Endothelial cell of umbilical vein (primary cell): ENCODE results near the gene EARS2. TPM values are rescaled to one million over a fixed set of nuclear protein-coding genes. Genes with fewer than 3 reads are reported as not detected.

ENCODE experiments used
- BruUV-seq: library from RNA; stranded (reverse); fragments of 400-500 nt; replicated peaks from 2 replicates; lab custom pipeline; 2021; lab: Mats Ljungman, UMichigan
- CTCF ChIA-PET: fragments of 300-600, 350-600 bp; sonication (Branson Sonifier 250); formaldehyde crosslinking; loops from one replicate; lab custom pipeline; 2021; ENCODE audit warnings: antibody characterized with exemption, inconsistent platforms; lab: Charles Lee
- POLR2A ChIA-PET: fragments of 300-600, 350-600 bp; sonication (Branson Sonifier 250); formaldehyde crosslinking; loops from one replicate; lab custom pipeline; 2021; ENCODE audit warnings: antibody characterized with exemption, inconsistent platforms; lab: Charles Lee
- DNase-seq: peaks from one replicate; pipeline ENCODE4 v3.0.0-alpha.2; 2011; ENCODE audit warnings: low read depth, low spot score
- FAIRE-seq: peaks from 2 replicates; lab custom pipeline; 2011; peaks lifted over from hg19 to GRCh38; lab: Jason Lieb, UNC
- H2AFZ ChIP-seq: 2 replicates; pipeline ENCODE4 v1.6.0; 2012; ENCODE audit warnings: low read depth, low read length, control low read depth, inconsistent platforms
- H3K27ac ChIP-seq: 2 replicates; pipeline ENCODE4 v1.5.1; 2011; ENCODE audit warnings: low read depth, mild to moderate bottlenecking, control low read depth, low read length, moderate library complexity; ENCODE audit not compliant: insufficient read depth
- H3K27me3 ChIP-seq, 2 experiments: 2 replicates each; pipeline versions ENCODE4 v1.6.0 to v1.6.1; 2011; ENCODE audit warnings: low read length in 2 of 2, mixed read lengths in 1 of 2; ENCODE audit not compliant: control insufficient read depth in 2 of 2, insufficient read depth in 2 of 2
- H3K36me3 ChIP-seq, 2 experiments: 2 replicates in 1 of 2; 3 replicates in 1 of 2; pipeline ENCODE4 v1.5.1; 2011; ENCODE audit warnings: low read length in 2 of 2, mild to moderate bottlenecking in 1 of 2, moderate library complexity in 1 of 2; ENCODE audit not compliant: control insufficient read depth in 2 of 2, insufficient read depth in 2 of 2; ENCODE audit errors: extremely low read depth in 1 of 2
- H3K4me1 ChIP-seq: 3 replicates; pipeline ENCODE4 v1.5.1; 2011; ENCODE audit warnings: mild to moderate bottlenecking, low read length; ENCODE audit not compliant: control insufficient read depth, insufficient read depth; ENCODE audit errors: extremely low read depth
- H3K4me2 ChIP-seq: 2 replicates; pipeline ENCODE4 v1.6.1; 2011; ENCODE audit warnings: low read length, control low read depth, mixed read lengths; ENCODE audit not compliant: insufficient read depth
- H3K4me3 ChIP-seq, 3 experiments: fragments of 200-600 bp in 1 of 3; sonication (generic), shearing (Covaris generic) in 1 of 3; replicated peaks in 1 of 3; 2 replicates each; pipeline ENCODE4 v1.5.1; 2011 to 2016; ENCODE audit warnings: control low read depth in 3 of 3, low read length in 3 of 3, mild to moderate bottlenecking in 2 of 3, inconsistent platforms in 1 of 3, low read depth in 1 of 3, moderate library complexity in 1 of 3; ENCODE audit not compliant: insufficient read depth in 1 of 3
- H3K79me2 ChIP-seq: 2 replicates; pipeline ENCODE4 v1.6.0; 2012; ENCODE audit warnings: low read length, inconsistent platforms; ENCODE audit not compliant: control insufficient read depth, insufficient read depth
- H3K9ac ChIP-seq: replicated peaks from 2 replicates; pipeline ENCODE3; 2011; ENCODE audit warnings: low read length, control low read depth; ENCODE audit not compliant: insufficient read depth; ENCODE audit errors: extremely low read depth
- H3K9me1 ChIP-seq: replicated peaks from 3 replicates; pipeline ENCODE4 v1.6.0; 2011; ENCODE audit warnings: mild to moderate bottlenecking, low read length; ENCODE audit not compliant: control insufficient read depth, insufficient read depth; ENCODE audit errors: extremely low read depth
- H3K9me3 ChIP-seq: replicated peaks from 2 replicates; pipeline ENCODE4 v1.5.1; 2012; ENCODE audit warnings: low read length, inconsistent platforms; ENCODE audit not compliant: control insufficient read depth, insufficient read depth
- H4K20me1 ChIP-seq: replicated peaks from 2 replicates; pipeline ENCODE3; 2011; ENCODE audit warnings: mild to moderate bottlenecking, low read length; ENCODE audit not compliant: control insufficient read depth, insufficient read depth; ENCODE audit errors: extremely low read depth
- EZH2 ChIP-seq: IDR thresholded peaks from 2 replicates; pipeline ENCODE4 v1.6.1; 2012; ENCODE audit warnings: borderline replicate concordance, low read depth, mild to moderate bottlenecking, moderate library complexity, low read length, inconsistent platforms; ENCODE audit not compliant: severe bottlenecking
- FOS ChIP-seq: IDR thresholded peaks from 2 replicates; pipeline ENCODE4 v1.6.1; 2011; ENCODE audit warnings: mild to moderate bottlenecking, low read length, moderate library complexity, borderline replicate concordance; ENCODE audit not compliant: insufficient read depth
- GATA2 ChIP-seq: IDR thresholded peaks from 2 replicates; pipeline ENCODE4 v1.7.0; 2011; ENCODE audit warnings: low read depth, mild to moderate bottlenecking, moderate library complexity, mixed read lengths, low read length; ENCODE audit not compliant: insufficient read length, insufficient read depth
- JUN ChIP-seq: IDR thresholded peaks from 2 replicates; pipeline ENCODE4 v1.6.1; 2011; ENCODE audit warnings: borderline replicate concordance, low read depth; ENCODE audit not compliant: insufficient read length, insufficient read depth
- MAX ChIP-seq: IDR thresholded peaks from 2 replicates; pipeline ENCODE4 v1.6.1; 2011; ENCODE audit not compliant: insufficient read depth, insufficient read length
- MYC ChIP-seq: IDR thresholded peaks from one replicate; pipeline ENCODE4 v1.6.1; 2011; ENCODE audit warnings: mild to moderate bottlenecking, low read depth, low read length
- POLR2A ChIP-seq: IDR thresholded peaks from 2 replicates; pipeline ENCODE4 v1.6.1; 2012; ENCODE audit warnings: low read depth, mild to moderate bottlenecking, control low read depth, low read length
- POLR2AphosphoS5 ChIP-seq: IDR thresholded peaks from 2 replicates; pipeline ENCODE4 v1.6.1; 2012; ENCODE audit warnings: low read depth, mild to moderate bottlenecking, control low read depth, low read length, moderate library complexity; ENCODE audit not compliant: insufficient read depth
- dilution Hi-C: fragments of 300-500 bp; cut with MboI; formaldehyde crosslinking; loops from one replicate; pipeline ENCODE4 v1.15.0; 2019; ENCODE audit warnings: low sequenced_read_pairs; ENCODE audit not compliant: extremely low pct_ligation_motif_present
- intact Hi-C: fragments of 100-400 bp; cut with micrococcal nuclease; formaldehyde crosslinking; loops from one replicate; pipeline ENCODE4 v1.10.0; 2022
- polyA plus RNA-seq, 4 experiments: library from polyadenylated mRNA; depleted of rRNA in 3 of 4; stranded (reverse) in 3 of 4; unstranded in 1 of 4; fragments of >200 nt; gene quantifications; 2 replicates each; pipeline versions ENCODE4 v1.2.1 to v1.2.3, GENCODE V29; 2011 to 2012; ENCODE audit warnings: missing spikeins in 1 of 4
- total RNA-seq: library from RNA; stranded (reverse); gene quantifications from 2 replicates; pipeline ENCODE4 v1.2.3, GENCODE V29; 2021
- TF ChIP-seq, protein P1 (sequence below), 2 donors: IDR thresholded peaks; 1 replicate in 1 of 2; 2 replicates in 1 of 2; pipeline ENCODE4 v1.5.1; 2011; ENCODE audit warnings: low read length in 2 of 2, mild to moderate bottlenecking in 2 of 2, moderate library complexity in 2 of 2, control low read depth in 1 of 2, inconsistent platforms in 1 of 2, low read depth in 1 of 2; ENCODE audit not compliant: insufficient read depth in 1 of 2; ENCODE audit errors: extremely low read depth in 1 of 2

The EARS2 gene
- total and polyA plus RNA-seq, 2 donors (not counting 3 experiments of a cell fraction or from before 2014, with no cell fraction given): 14.7 to 21.6 TPM

DNA sequence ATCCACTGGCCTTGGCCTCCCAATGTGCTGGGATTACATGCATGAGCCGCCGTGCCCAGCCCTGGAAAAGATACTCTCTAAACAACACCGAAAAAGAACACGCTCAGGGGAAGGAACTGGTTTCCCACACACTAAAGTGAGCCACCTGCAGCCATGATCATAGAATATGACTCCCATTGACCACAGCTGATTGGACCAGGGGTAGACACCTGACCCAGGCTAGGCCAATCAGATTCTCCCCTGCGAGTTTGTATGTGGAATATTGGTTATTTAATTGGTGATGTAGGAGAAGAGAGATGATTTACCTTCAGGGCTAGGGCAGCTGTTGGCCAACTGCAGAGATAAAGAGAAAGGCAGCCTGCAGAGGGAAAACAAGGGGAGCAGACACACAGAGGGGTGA, 37.9 kb downstream of the EARS2 start:
- BruUV-seq: no TSS peak

More for the DNA sequence above, 37.9 kb downstream of the EARS2 start:
- FAIRE-seq: no peak
- Histone ChIP-seq H3K9ac (no peak overlapping the region), H2AFZ (no peak overlapping the region), H3K4me2 (no peak overlapping the region), H3K27me3 (no peaks in the 10 kb centered on the region), H3K4me3 (no peak overlapping the region), H3K36me3 (peaks cover 0 to 6% of the 10 kb centered on the region in 2 experiments), H3K9me1 (no peaks in the 10 kb centered on the region), H3K9me3 (no peaks in the 10 kb centered on the region), H3K27ac (no peak overlapping the region), H3K4me1 (peaks cover 8% of the 10 kb centered on the region), H4K20me1 (no peaks in the 10 kb centered on the region), H3K79me2 (no peaks in the 10 kb centered on the region)
- POLR2A ChIA-PET: no interaction called here
- dilution Hi-C loops (no loop called here), intact Hi-C loops (no loop called here)
- CTCF ChIA-PET: no interaction called here
- TF ChIP-seq FOS (no peak), EZH2 (no peak), JUN (no peak), MAX (no peak), POLR2AphosphoS5 (no peak), MYC (no peak), POLR2A (no peak), GATA2 (no peak)
- TF ChIP-seq, protein P1, sequence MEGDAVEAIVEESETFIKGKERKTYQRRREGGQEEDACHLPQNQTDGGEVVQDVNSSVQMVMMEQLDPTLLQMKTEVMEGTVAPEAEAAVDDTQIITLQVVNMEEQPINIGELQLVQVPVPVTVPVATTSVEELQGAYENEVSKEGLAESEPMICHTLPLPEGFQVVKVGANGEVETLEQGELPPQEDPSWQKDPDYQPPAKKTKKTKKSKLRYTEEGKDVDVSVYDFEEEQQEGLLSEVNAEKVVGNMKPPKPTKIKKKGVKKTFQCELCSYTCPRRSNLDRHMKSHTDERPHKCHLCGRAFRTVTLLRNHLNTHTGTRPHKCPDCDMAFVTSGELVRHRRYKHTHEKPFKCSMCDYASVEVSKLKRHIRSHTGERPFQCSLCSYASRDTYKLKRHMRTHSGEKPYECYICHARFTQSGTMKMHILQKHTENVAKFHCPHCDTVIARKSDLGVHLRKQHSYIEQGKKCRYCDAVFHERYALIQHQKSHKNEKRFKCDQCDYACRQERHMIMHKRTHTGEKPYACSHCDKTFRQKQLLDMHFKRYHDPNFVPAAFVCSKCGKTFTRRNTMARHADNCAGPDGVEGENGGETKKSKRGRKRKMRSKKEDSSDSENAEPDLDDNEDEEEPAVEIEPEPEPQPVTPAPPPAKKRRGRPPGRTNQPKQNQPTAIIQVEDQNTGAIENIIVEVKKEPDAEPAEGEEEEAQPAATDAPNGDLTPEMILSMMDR (IDR thresholded peaks at IDR 0.05; ENCODE audit: extremely low read depth in 1 of 2, insufficient read depth in 1 of 2, low read depth in 1 of 2, low read length in 2 of 2): no peak
- no peak for DNase-seq
